Brain microvascular endothelial cell (primary cell): Measurements from ENCODE around the gene CXCL12.

Experiments used
- DNase-seq: peaks from one replicate; pipeline ENCODE4 v3.0.0-alpha.2; 2020
- H3K27ac ChIP-seq: fragments of 250-450 bp; sonication (Bioruptor Pico); 2 replicates; pipeline ENCODE4 v1.5.1; 2020; ENCODE audit warnings: mild to moderate bottlenecking, moderate library complexity
- H3K27me3 ChIP-seq: fragments of 250-450 bp; sonication (Bioruptor Pico); replicated peaks from 2 replicates; pipeline ENCODE4 v1.5.1; 2020; ENCODE audit warnings: mild to moderate bottlenecking
- H3K36me3 ChIP-seq: fragments of 250-450 bp; sonication (Bioruptor Pico); replicated peaks from 2 replicates; pipeline ENCODE4 v1.5.1; 2020; ENCODE audit warnings: mild to moderate bottlenecking
- H3K4me3 ChIP-seq: 2 replicates; pipeline ENCODE4 v1.5.1; 2011; ENCODE audit warnings: low read depth, mild to moderate bottlenecking, control low read depth, low read length, moderate library complexity
- in situ Hi-C: cut with HindIII; loops from 2 replicates; pipeline ENCODE4 v1.10.0; 2017; ENCODE audit warnings: low sequenced_read_pairs, low pct_ligation_motif_present
- TF ChIP-seq, protein P1 (sequence below): IDR thresholded peaks from 2 replicates; pipeline ENCODE4 v1.5.1; 2011; ENCODE audit warnings: low read depth, mild to moderate bottlenecking, moderate library complexity, low read length, control low read depth, inconsistent platforms; ENCODE audit errors: missing control alignments

CXCL12 gene

DNA sequence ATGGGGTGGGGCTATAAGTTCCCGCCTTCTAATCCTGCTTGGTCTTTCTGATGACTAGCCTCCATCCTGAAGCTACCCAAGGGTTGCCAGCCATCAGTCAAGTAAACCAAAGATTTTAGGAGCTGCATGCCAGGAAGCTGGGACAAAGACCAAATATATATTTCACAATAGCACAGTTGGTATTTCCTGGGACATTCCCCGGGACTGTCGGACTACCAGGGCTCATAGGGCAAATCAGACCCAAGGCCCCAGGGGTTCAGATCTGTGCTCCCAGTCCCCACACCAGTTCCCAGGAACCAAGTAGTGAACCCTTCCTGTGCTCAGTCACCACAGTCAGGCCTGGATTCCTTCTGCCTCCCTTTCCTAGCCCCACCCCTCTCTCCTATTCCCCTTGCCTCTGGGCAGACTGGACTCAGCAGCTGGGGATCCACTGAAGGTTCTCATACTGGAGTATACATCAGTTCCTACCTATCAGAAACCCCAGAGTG is 5.7 kb upstream of the CXCL12 start:
- Histone ChIP-seq H3K4me3 (no peak overlapping the region), H3K27me3 (no peaks in the 10 kb centered on the region), H3K27ac (no peak overlapping the region), H3K36me3 (no peaks in the 10 kb centered on the region)
- DNase-seq = no peak
- TF ChIP-seq, protein P1, sequence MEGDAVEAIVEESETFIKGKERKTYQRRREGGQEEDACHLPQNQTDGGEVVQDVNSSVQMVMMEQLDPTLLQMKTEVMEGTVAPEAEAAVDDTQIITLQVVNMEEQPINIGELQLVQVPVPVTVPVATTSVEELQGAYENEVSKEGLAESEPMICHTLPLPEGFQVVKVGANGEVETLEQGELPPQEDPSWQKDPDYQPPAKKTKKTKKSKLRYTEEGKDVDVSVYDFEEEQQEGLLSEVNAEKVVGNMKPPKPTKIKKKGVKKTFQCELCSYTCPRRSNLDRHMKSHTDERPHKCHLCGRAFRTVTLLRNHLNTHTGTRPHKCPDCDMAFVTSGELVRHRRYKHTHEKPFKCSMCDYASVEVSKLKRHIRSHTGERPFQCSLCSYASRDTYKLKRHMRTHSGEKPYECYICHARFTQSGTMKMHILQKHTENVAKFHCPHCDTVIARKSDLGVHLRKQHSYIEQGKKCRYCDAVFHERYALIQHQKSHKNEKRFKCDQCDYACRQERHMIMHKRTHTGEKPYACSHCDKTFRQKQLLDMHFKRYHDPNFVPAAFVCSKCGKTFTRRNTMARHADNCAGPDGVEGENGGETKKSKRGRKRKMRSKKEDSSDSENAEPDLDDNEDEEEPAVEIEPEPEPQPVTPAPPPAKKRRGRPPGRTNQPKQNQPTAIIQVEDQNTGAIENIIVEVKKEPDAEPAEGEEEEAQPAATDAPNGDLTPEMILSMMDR = no peak
- in situ Hi-C loops = no loop called here

DNA sequence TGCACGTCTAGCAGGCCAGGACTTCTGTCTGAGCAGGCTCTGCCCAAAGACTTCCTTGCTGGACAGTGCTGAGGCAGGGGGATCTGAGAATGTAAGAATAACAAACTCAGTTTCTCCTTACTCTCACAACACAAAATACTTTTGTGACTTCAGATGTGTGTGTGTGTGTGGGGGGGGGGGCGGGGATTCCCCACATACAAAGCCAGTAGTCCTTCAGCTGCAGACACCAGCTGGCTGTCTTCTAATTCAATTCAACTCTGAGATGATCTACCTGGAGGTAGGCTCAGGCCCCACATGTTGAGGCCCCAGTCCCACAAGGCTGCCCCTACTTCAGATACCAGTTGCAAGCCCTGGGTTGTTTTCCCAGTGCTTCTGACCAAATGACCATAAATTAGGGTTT is 4.7 kb upstream of the CXCL12 start:
- Histone ChIP-seq H3K36me3 (no peaks in the 10 kb centered on the region), H3K4me3 (no peak overlapping the region), H3K27me3 (no peaks in the 10 kb centered on the region), H3K27ac (no peak overlapping the region)
- DNase-seq = no peak
- in situ Hi-C loops = no loop called here
- TF ChIP-seq, protein P1 = no peak

GRCh38 chr10:44389150-44389549 is 4.3 kb upstream of the CXCL12 start:
- TF ChIP-seq, protein P1 = no peak
- in situ Hi-C loops = no loop called here
- Histone ChIP-seq H3K36me3 (no peaks in the 10 kb centered on the region), H3K27ac (no peak overlapping the region), H3K27me3 (no peaks in the 10 kb centered on the region), H3K4me3 (no peak overlapping the region)
- no peak for DNase-seq

- Histone ChIP-seq H3K27ac (no peak overlapping the region), H3K27me3 (no peaks in the 10 kb centered on the region), H3K36me3 (no peaks in the 10 kb centered on the region), H3K4me3 (no peak overlapping the region)
- in situ Hi-C loops = no loop called here
- DNase-seq = no peak
- TF ChIP-seq, protein P1 = no peak
These were observed 3.7 kb upstream of the CXCL12 start for GRCh38 chr10:44388641-44389040.

DNA sequence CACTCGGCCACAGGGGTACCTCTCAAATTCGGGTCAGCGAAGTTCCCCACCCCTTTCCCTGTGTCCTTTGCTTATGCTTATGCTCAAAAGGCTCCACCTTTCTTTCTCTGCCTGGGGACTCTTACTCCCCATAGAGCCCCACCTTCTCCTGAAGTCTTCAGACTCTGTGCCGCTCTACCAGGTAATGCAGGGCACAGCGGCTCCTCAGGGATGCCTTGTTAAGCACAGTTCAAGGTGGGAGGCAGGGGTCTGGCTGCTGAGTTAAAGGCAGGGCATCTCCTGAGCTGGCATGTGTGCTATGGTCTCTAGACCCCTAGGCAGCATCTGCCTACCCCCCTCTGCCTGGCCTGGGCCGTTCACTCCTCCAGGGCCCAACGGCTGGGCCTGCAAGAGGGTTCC is 3.0 kb upstream of the CXCL12 start:
- H3K36me3 ChIP-seq = no peaks in the 10 kb centered on the region
- in situ Hi-C loops = no loop called here
- H3K27ac ChIP-seq = no peak overlapping the region
- TF ChIP-seq, protein P1 = no peak
- no peak overlapping the region for H3K4me3 ChIP-seq
- DNase-seq = no peak
- no peaks in the 10 kb centered on the region for H3K27me3 ChIP-seq

- DNase-seq = peak; percentile 31
- no peaks in the 10 kb centered on the region for H3K36me3 ChIP-seq
- in situ Hi-C loops = no loop called here
- no peaks in the 10 kb centered on the region for H3K27me3 ChIP-seq
- H3K4me3 ChIP-seq = no peak overlapping the region
- H3K27ac ChIP-seq = no peak overlapping the region
- TF ChIP-seq, protein P1 = peak; percentile 73
These were observed 1.7 kb upstream of the CXCL12 start for GRCh38 chr10:44386546-44387052.
